Measurements from ENCODE around the gene PPP1R1B.

DNA sequence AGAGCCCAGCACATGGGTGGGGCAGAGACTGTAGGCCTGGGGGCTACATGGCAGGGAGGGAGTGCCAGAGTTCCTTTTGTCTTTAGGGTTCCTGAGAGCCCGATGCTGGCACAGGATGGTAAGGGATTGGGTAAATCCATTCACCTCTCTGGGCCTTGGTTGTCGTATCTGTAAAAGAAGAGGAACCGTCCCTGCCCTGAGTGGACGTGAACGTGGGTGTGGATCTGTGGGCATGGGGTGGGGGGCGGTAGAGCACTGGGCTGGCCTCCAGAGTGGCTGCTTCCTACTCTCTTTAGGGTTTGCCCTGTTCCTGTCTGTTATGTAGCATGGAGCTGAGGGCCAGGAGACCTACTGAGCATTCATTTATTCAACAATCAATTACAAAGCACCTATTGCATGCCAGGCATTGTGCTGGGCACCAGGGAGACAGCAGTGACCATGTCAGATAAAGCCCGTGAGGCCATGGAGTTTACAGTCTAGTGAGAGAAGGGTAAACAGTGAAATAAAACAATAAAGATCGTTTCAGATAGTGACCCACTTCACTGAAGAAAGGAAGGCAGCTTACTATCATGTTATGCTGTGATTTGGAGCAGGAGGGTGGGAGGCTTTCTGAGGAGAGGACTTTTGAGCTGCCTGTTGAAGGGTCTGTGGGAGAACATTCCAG lies 25.3 kb downstream of the PPP1R1B start:
- TF ChIP-seq, protein P1, sequence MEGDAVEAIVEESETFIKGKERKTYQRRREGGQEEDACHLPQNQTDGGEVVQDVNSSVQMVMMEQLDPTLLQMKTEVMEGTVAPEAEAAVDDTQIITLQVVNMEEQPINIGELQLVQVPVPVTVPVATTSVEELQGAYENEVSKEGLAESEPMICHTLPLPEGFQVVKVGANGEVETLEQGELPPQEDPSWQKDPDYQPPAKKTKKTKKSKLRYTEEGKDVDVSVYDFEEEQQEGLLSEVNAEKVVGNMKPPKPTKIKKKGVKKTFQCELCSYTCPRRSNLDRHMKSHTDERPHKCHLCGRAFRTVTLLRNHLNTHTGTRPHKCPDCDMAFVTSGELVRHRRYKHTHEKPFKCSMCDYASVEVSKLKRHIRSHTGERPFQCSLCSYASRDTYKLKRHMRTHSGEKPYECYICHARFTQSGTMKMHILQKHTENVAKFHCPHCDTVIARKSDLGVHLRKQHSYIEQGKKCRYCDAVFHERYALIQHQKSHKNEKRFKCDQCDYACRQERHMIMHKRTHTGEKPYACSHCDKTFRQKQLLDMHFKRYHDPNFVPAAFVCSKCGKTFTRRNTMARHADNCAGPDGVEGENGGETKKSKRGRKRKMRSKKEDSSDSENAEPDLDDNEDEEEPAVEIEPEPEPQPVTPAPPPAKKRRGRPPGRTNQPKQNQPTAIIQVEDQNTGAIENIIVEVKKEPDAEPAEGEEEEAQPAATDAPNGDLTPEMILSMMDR (IDR thresholded peaks at IDR 0.05; ENCODE audit: low read length): no peak
- no peak for TF ChIP-seq EZH2 (optimal IDR thresholded peaks at IDR 0.05; ENCODE audit: low read depth, low read length)
- TF ChIP-seq EZH2phosphoT487 (IDR thresholded peaks at IDR 0.05; ENCODE audit: low read length): no peak

All from MM.1S (cell line).